Stimulated activated naive CD8-positive, alpha-beta T cell treated with anti-CD3 and anti-CD28 coated beads, Interleukin-15, Interleukin-2, amounts not matched to agents 100 ng/mL and 50 ng/mL, for 24 hours (primary cell): ENCODE data around the gene PHYHD1.

Source experiments
- H3K27ac Mint-ChIP-seq: one replicate; pipeline ENCODE4 v1.8.0; 2021; ENCODE audit warnings: mild to moderate bottlenecking, mixed read lengths
- H3K27me3 Mint-ChIP-seq: one replicate; pipeline ENCODE4 v1.8.0; 2021; ENCODE audit warnings: mixed read lengths
- H3K36me3 Mint-ChIP-seq: one replicate; pipeline ENCODE4 v1.8.0; 2021; ENCODE audit warnings: low read depth, mixed read lengths
- H3K4me1 Mint-ChIP-seq: one replicate; pipeline ENCODE4 v1.8.0; 2021; ENCODE audit warnings: low read depth, mixed read lengths
- H3K4me3 Mint-ChIP-seq: one replicate; pipeline ENCODE4 v1.8.0; 2021; ENCODE audit warnings: mild to moderate bottlenecking, mixed read lengths
- H3K9me3 Mint-ChIP-seq: one replicate; pipeline ENCODE4 v1.8.0; 2021; ENCODE audit warnings: mixed read lengths

PHYHD1 gene

DNA sequence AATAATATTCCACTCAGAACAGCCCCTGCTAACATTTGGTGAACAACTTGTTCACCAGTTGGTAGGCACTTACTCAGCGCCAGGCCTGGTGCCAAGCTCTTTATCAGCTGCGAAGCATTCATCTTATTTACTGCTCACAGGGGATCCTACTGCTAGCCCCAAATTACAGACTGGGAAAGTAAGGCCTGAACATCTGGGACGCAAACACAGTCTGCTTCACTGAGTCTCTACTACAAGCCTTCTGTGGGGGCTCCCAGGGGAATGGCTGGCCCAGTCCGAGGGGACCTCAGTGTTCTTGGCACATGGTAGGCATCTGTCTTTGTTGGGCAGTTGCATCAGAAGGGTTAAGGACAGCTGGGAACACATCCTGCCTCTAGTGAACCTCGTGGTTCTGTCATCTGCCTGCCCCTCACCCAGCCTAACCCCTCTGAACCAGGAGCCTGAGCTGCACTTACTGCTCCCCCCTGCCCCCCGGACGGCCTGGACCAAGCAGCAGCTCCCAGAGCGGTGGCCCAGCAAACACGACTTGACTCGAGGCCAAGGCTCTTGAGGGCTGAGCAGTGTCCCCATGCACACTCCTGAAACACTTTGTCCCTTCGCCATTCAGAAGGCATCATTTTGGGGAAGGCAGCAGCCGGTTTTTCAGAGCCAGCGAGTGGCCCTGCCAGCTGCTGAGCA is at the start of gene PHYHD1:
PHYHD1 (plus strand) TSS at position 602 of the 678 bp plus-strand sequence. CDS start 1,342 bp downstream, outside the sequence.
- Mint-ChIP-seq H3K4me3 (no peak within 1 kb of the TSS), H3K27ac (no peak within 1 kb of the TSS), H3K27me3 (no peaks in the 10 kb centered on the region)

GRCh38 chr9:128877852-128878251 is 42.9 kb upstream of the PHYHD1 start:
- Mint-ChIP-seq H3K27ac (no peak overlapping the region), H3K4me3 (no peak overlapping the region)

More for the DNA sequence above, at the start of gene PHYHD1:
- H3K36me3 Mint-ChIP-seq: peaks cover 24% of the 10 kb centered on the region
- no peaks in the 10 kb centered on the region for H3K9me3 Mint-ChIP-seq
- peaks cover 12% of the 10 kb centered on the region for H3K4me1 Mint-ChIP-seq

GRCh38 chr9:128881884-128882676 is 38.7 kb upstream of the PHYHD1 start, which contains the start of the genes KYAT1 and LRRC8A:
Gene KYAT1 (minus strand): TSS chr9:128881950. CDS start chr9:128845405, 36,545 bp downstream.
Gene LRRC8A (plus strand): TSS chr9:128882133. CDS start chr9:128907165, 25,032 bp downstream.
- peak within 1 kb of the TSS; percentile 94 for H3K4me3 Mint-ChIP-seq
- no peaks in the 10 kb centered on the region for H3K9me3 Mint-ChIP-seq
- H3K36me3 Mint-ChIP-seq: peaks cover 5% of the 10 kb centered on the region
- H3K27ac Mint-ChIP-seq: peak within 1 kb of the TSS; percentile 94
- no peaks in the 10 kb centered on the region for H3K27me3 Mint-ChIP-seq
- H3K4me1 Mint-ChIP-seq: peaks cover 43% of the 10 kb centered on the region

More at GRCh38 chr9:128877852-128878251, 42.9 kb upstream of the PHYHD1 start:
- Mint-ChIP-seq H3K36me3 (no peaks in the 10 kb centered on the region), H3K4me1 (peaks cover 17% of the 10 kb centered on the region), H3K27me3 (no peaks in the 10 kb centered on the region), H3K9me3 (no peaks in the 10 kb centered on the region)

DNA sequence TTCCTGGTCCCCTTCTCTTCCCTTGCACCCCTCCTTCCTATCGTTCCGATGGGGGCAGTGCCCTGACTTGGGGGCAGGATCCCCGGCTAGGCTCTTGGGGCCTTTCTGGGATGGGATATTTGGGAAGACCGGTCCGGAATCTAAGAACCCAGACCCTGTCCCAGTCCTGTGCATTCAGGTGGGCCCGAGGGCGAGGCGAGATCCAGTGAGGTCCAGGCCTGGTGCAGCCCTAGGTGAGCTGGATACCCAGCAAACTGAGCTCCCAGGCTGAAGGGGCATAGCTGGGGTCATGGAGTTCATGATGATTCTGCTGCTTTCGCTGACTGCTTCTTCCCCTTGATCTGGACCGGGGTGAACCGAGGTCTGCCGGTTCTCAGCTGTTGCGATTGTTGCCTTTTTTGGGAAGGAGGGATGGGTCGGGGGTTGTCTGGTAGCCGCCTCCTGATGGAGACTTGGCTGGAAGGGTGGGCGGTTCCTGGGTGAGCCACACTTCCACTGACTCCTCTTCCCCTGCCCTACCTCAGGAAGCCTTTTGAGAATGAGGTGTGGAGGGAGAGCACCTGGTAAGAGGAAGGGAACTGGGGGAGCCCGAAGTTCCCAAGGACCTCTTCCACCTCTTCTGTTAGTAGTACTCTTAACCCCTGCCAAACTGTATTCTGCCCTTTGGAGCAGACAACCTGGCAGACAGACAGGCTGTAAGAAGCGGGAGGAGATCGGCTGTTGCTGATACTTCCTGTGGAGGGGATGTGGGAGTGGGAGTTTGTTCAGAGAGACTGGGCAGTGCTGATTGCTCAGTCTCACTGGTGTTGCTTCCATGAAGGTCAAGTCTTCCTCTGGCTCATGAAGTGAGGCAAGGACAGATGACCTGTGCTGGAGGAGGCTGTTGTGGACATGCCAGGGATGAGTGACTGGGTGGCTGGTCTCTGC is 37.8 kb upstream of the PHYHD1 start:
- Mint-ChIP-seq H3K9me3 (no peaks in the 10 kb centered on the region), H3K36me3 (peaks cover 10% of the 10 kb centered on the region), H3K27ac (peak overlapping the region; percentile 94), H3K27me3 (no peaks in the 10 kb centered on the region), H3K4me3 (peak overlapping the region; percentile 93), H3K4me1 (peaks cover 43% of the 10 kb centered on the region)

DNA sequence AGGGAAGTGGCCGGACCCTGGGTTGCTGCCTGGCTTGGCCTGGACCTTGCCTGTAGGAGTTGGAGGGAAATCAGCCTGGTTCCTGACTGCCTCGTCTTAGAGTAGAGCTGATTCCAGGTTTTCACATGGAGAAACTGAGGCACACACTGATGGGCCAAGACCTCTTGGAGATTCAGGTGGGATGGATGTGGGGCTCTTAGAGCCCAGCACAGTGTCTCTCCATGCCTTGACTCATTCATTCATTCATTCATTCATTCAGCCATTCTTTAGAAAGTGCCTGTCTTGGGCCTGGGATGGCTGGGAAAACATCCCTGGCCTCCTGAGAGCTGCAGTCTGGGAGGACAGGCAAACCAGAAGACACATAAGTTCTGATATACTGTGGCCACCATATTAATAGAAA is 36.6 kb upstream of the PHYHD1 start:
- peaks cover 22% of the 10 kb centered on the region for H3K36me3 Mint-ChIP-seq
- peaks cover 43% of the 10 kb centered on the region for H3K4me1 Mint-ChIP-seq
- no peaks in the 10 kb centered on the region for H3K27me3 Mint-ChIP-seq
- peak overlapping the region; percentile 93 for H3K4me3 Mint-ChIP-seq
- no peaks in the 10 kb centered on the region for H3K9me3 Mint-ChIP-seq
- H3K27ac Mint-ChIP-seq: peak overlapping the region; percentile 70

DNA sequence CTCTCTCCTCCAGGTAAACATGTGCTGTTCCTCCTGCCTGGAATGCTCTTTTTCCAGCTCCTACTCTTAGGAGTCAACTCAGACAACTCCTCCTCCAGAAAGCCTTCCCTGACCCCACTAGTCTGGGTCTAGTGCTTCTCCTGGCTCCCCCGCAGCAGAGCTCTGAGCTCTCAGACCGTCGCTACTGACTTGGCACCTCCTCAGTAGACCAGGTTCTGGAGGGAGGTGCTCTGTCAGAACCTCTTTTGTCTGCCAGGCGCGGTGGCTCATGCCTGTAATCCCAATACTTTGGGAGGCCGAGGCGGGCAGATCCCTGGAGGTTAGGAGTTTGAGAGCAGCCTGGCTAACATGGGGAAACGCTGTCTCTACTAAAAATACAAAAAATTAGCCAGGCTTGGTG is 35.4 kb upstream of the PHYHD1 start:
- Mint-ChIP-seq H3K9me3 (no peaks in the 10 kb centered on the region), H3K4me1 (peaks cover 39% of the 10 kb centered on the region), H3K4me3 (no peak overlapping the region), H3K36me3 (peaks cover 23% of the 10 kb centered on the region), H3K27ac (peak overlapping the region; percentile 4), H3K27me3 (no peaks in the 10 kb centered on the region)

DNA sequence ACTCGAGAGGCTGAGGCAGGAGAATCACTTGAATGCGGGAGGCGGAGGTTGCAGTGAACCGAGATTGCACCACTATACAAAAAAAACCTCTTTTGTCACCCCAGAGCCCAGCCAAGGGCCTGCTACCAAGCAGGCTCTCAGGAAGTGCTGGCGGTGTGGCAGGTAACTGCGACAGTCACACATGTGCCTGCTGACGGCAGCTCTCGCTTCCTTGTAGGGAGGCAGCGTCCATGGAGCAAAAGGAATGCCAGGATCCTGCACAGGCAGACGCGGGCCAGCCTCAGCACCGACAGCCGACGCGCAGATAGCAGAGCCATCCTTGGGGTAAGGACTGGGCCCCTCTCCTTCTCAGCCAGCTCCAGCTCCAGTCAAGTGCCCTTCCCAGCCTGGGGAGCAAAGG is 35.0 kb upstream of the PHYHD1 start:
- Mint-ChIP-seq H3K4me3 (no peak overlapping the region), H3K9me3 (no peaks in the 10 kb centered on the region), H3K36me3 (peaks cover 23% of the 10 kb centered on the region), H3K27me3 (no peaks in the 10 kb centered on the region), H3K27ac (no peak overlapping the region), H3K4me1 (peaks cover 36% of the 10 kb centered on the region)

- Mint-ChIP-seq H3K36me3 (peaks cover 23% of the 10 kb centered on the region), H3K4me1 (peaks cover 35% of the 10 kb centered on the region), H3K27ac (no peak overlapping the region), H3K27me3 (no peaks in the 10 kb centered on the region), H3K9me3 (no peaks in the 10 kb centered on the region), H3K4me3 (no peak overlapping the region)
These were observed 34.4 kb upstream of the PHYHD1 start for GRCh38 chr9:128886211-128886891.

DNA sequence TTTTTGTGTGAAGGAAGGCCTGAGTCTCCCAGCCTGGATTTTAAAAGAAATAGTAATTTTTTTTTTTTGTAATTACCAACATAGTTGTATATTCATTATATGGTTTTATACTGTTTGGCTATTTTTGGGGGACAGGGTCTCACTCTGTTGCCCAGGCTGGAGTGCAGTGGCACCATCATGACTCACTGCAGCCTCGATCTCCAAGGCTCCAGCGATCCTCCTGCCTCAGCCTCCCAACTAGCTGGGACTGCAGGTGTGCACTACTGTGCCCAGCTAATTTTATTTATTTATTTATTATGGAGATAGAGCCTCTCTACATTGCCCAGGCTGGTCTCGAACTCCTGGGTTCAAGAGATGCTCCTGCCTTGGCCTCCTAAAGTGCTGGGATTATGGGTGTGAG is 33.7 kb upstream of the PHYHD1 start:
- Mint-ChIP-seq H3K36me3 (peaks cover 29% of the 10 kb centered on the region), H3K27ac (no peak overlapping the region), H3K4me1 (peaks cover 42% of the 10 kb centered on the region), H3K4me3 (no peak overlapping the region), H3K27me3 (no peaks in the 10 kb centered on the region), H3K9me3 (no peaks in the 10 kb centered on the region)

DNA sequence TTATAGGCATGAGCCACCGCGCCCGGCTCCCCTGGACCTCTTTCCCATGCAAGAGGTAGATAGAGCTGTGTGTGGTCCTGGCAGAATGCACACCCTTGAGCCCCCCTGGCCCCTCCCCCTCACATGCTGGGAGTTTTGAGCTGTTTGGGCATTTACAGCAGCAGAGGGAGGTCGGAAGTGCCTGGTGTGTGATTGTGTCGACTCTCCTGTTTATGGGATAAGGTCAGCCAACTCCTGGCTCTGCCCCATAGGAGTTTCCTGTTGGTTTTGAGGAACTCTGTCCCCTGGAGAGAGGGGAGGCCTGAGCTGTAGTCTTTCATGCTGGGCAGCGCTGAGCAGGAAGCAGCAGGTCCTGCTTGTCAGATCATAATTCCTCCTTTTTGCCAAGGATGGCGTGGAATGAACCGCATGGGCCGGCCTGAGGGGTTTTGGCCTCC is 32.9 kb upstream of the PHYHD1 start:
- Mint-ChIP-seq H3K36me3 (peaks cover 29% of the 10 kb centered on the region), H3K27ac (no peak overlapping the region), H3K27me3 (no peaks in the 10 kb centered on the region), H3K4me3 (no peak overlapping the region), H3K9me3 (no peaks in the 10 kb centered on the region), H3K4me1 (peaks cover 43% of the 10 kb centered on the region)

DNA sequence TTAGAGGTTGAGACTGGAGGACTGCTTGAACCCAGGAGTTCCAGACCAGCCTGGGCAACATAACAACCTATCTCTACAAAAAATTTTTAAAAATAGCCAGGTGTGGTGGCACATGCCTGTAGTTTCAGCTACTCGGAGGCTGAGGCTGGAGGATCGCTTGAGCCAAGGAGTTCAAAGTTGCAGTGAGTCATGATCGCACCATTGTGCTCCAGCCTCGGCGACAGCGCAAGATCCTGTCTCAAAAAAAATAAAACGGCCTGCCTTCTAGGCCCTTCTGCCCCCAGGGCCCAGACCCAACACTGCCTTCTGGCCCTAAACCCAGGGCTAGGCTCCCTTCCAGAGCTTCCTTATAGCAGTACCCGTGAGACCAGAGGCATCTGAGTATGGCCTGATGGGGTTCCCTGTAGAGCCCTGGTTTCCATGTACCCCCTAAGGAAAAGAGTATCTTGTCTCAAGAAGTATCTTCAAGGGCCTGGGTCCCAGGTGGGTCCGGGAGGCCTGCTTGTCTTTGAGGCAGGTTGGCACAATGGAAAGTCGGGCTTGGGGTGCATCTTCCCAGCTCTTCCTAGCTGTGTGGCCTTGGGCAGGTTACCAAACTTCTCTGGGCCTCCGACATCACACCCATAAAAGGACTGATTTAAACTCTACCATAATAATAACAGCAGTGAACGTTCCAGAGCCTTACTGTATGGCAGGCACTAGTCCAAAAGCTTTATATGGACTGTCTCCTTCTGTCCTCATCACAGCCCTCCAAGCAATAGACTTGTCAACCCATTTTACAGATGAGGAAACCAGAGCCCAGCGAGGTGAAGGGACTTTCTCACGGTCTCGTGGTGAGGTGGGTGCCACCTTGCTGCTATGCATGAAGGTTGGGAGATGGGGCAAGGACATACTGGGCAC is 29.2 kb upstream of the PHYHD1 start:
- H3K27me3 Mint-ChIP-seq: no peaks in the 10 kb centered on the region
- H3K4me3 Mint-ChIP-seq: no peak overlapping the region
- H3K4me1 Mint-ChIP-seq: peaks cover 31% of the 10 kb centered on the region
- H3K9me3 Mint-ChIP-seq: no peaks in the 10 kb centered on the region
- peaks cover 30% of the 10 kb centered on the region for H3K36me3 Mint-ChIP-seq
- no peak overlapping the region for H3K27ac Mint-ChIP-seq

DNA sequence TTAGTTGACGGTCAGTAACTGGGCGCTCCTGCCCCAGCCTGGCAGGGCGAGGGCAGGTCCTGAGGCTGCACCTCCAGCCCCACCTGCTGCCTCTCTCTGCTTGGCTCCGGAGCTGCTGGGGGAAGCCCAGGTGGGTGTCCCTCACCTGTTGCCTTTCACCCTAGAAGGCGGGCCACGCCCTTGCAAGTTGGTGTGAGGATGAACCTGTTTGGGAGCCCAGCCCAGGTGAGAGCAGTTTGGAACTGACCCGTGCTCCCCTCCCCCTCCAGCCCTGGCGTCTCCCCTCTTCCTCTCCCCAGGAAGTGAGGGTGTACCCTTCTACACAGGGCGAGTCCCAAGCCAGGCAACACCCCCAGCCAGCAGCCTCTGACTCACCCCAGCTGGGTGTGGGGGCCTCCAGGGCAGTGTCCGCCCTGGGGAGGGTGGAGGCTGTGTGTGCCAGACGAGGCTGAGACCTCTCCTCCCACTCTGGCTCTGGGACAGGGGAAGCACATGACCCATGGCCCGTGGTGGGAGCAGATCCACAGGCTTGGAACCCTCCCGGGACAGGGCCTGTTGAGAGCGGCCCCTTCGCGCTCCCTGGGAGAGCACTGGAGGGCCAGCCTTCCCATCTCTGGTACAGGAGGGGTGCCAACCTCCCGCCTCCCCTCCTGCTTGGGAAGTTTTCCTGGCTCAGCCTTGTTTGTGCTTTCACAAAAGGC is 28.4 kb upstream of the PHYHD1 start:
- no peaks in the 10 kb centered on the region for H3K9me3 Mint-ChIP-seq
- H3K4me3 Mint-ChIP-seq: no peak overlapping the region
- peaks cover 34% of the 10 kb centered on the region for H3K4me1 Mint-ChIP-seq
- H3K27me3 Mint-ChIP-seq: no peaks in the 10 kb centered on the region
- H3K27ac Mint-ChIP-seq: no peak overlapping the region
- H3K36me3 Mint-ChIP-seq: peaks cover 32% of the 10 kb centered on the region

DNA sequence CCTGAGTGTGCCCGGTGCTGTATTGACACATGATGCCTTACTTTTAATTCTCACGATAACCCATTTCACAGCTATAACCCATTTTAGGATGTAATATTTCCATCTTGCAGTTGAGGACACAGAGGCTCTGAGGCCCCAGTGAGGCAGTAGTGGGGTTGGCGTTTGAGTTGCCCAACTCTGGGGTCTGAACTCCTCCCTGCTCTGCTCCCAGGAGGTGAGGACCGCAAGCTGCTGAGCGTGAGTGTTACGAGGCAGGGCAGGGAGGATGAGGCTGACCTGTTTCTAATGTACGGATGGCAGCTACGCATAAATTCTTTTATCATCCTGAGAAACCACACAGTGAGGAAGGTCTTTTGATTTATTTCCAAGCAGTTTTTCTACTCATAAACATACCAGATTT is 27.4 kb upstream of the PHYHD1 start:
- Mint-ChIP-seq H3K27me3 (no peaks in the 10 kb centered on the region), H3K4me1 (peaks cover 40% of the 10 kb centered on the region), H3K27ac (peak overlapping the region; percentile 77), H3K9me3 (no peaks in the 10 kb centered on the region), H3K4me3 (no peak overlapping the region), H3K36me3 (peaks cover 25% of the 10 kb centered on the region)
